ENCODE measurements around the gene WSB1.
A peak's percentile ranks its signal among the peaks of the same experiment; 100 is the strongest.
"Not testable (repeated sequence)": the region's sequence is repeated elsewhere in the genome, so short reads cannot be mapped to it uniquely, and the experiment has no call there.

WSB1 gene

GRCh38 chr17:27293898-27294688, at the start of gene WSB1:
Gene WSB1 (plus strand): TSS chr17:27294114. CDS start chr17:27294396, 282 bp downstream.
- peak; percentile 91 for DNase-seq (ENCODE audit: low read depth)

GRCh38 chr17:27244491-27245223, 49.3 kb upstream of the WSB1 start:
- DNase-seq (ENCODE audit: low read depth) = peak; percentile 77

GRCh38 chr17:27245230-27245696, 48.7 kb upstream of the WSB1 start:
- DNase-seq (ENCODE audit: low read depth) = peak; percentile 81

GRCh38 chr17:27246537-27246936, 47.4 kb upstream of the WSB1 start:
- DNase-seq (ENCODE audit: low read depth) = no peak

- DNase-seq (ENCODE audit: low read depth) = peak; percentile 33
Observed at GRCh38 chr17:27247071-27247957, 46.6 kb upstream of the WSB1 start.

GRCh38 chr17:27247958-27248342, 46.0 kb upstream of the WSB1 start:
- DNase-seq (ENCODE audit: low read depth) = no peak

- DNase-seq (ENCODE audit: low read depth) = not testable (repeated sequence)
Observed at GRCh38 chr17:27250791-27251190, 43.1 kb upstream of the WSB1 start.

- not testable (repeated sequence) for DNase-seq (ENCODE audit: low read depth)
Observed at GRCh38 chr17:27254802-27255201, 39.1 kb upstream of the WSB1 start.

GRCh38 chr17:27256225-27257030, 37.5 kb upstream of the WSB1 start:
- DNase-seq (ENCODE audit: low read depth) = no peak

GRCh38 chr17:27257031-27257357, 36.9 kb upstream of the WSB1 start:
- no peak for DNase-seq (ENCODE audit: low read depth)

GRCh38 chr17:27259356-27259755, 34.6 kb upstream of the WSB1 start:
- DNase-seq (ENCODE audit: low read depth) = no peak

GRCh38 chr17:27263386-27263785, 30.5 kb upstream of the WSB1 start:
- no peak for DNase-seq (ENCODE audit: low read depth)

GRCh38 chr17:27264068-27264812, 29.7 kb upstream of the WSB1 start:
- no peak for DNase-seq (ENCODE audit: low read depth)

GRCh38 chr17:27265333-27265732, 28.6 kb upstream of the WSB1 start:
- no peak for DNase-seq (ENCODE audit: low read depth)

- no peak for DNase-seq (ENCODE audit: low read depth)
Observed at GRCh38 chr17:27266228-27266627, 27.7 kb upstream of the WSB1 start.

- no peak for DNase-seq (ENCODE audit: low read depth)
Observed at GRCh38 chr17:27268394-27269085, 25.4 kb upstream of the WSB1 start.

- no peak for DNase-seq (ENCODE audit: low read depth)
Observed at GRCh38 chr17:27269201-27269600, 24.7 kb upstream of the WSB1 start.

- DNase-seq (ENCODE audit: low read depth) = no peak
Observed at GRCh38 chr17:27269974-27270373, 23.9 kb upstream of the WSB1 start.

- no peak for DNase-seq (ENCODE audit: low read depth)
Observed at GRCh38 chr17:27276653-27277156, 17.2 kb upstream of the WSB1 start.

GRCh38 chr17:27279132-27279531, 14.8 kb upstream of the WSB1 start:
- not testable (repeated sequence) for DNase-seq (ENCODE audit: low read depth)

All from ELR (cell line).